Activated CD4-positive, alpha-beta T cell treated with anti-CD3 and anti-CD28 coated beads, Interleukin-2, amount 50 U/mL, for 48 hours (primary cell): ENCODE data around the gene GLTPD2.
A peak's percentile ranks its signal among the peaks of the same experiment; 100 is the strongest.

ENCODE experiments used
- DNase-seq, 2 experiments: peaks; one replicate each; pipeline ENCODE4 v3.0.0-alpha.2; 2020

Gene GLTPD2

GRCh38 chr17:4788807-4789700 is at the start of gene GLTPD2:
Gene GLTPD2 (plus strand): TSS chr17:4788964. CDS start chr17:4789012, 48 bp downstream.
- DNase-seq, result no peak

- DNase-seq, result peak; percentile 52 to 56
Measured at GRCh38 chr17:4739122-4740024, 49.4 kb upstream of the GLTPD2 start, which contains the start of the genes CXCL16 and ZMYND15. Gene CXCL16 (minus strand): TSS chr17:4739928. CDS start chr17:4739339, 589 bp downstream. Gene ZMYND15 (plus strand): TSS chr17:4739833. CDS start chr17:4740549, 716 bp downstream.

GRCh38 chr17:4740025-4740351 is 48.8 kb upstream of the GLTPD2 start:
- no peak for DNase-seq

GRCh38 chr17:4740584-4740983 is 48.2 kb upstream of the GLTPD2 start:
- no peak for DNase-seq

GRCh38 chr17:4741544-4741943 is 47.2 kb upstream of the GLTPD2 start:
- DNase-seq, result no peak

GRCh38 chr17:4742133-4742532 is 46.6 kb upstream of the GLTPD2 start:
- no peak for DNase-seq

GRCh38 chr17:4742629-4743028 is 46.1 kb upstream of the GLTPD2 start:
- no peak for DNase-seq

GRCh38 chr17:4743216-4743615 is 45.5 kb upstream of the GLTPD2 start:
- no peak for DNase-seq

GRCh38 chr17:4743898-4744297 is 44.9 kb upstream of the GLTPD2 start:
- no peak for DNase-seq

- no peak for DNase-seq
Measured at GRCh38 chr17:4744999-4745969, 43.5 kb upstream of the GLTPD2 start.

- no peak for DNase-seq
Measured at GRCh38 chr17:4747847-4748246, 40.9 kb upstream of the GLTPD2 start.

- no peak for DNase-seq
Measured at GRCh38 chr17:4748686-4749085, 40.1 kb upstream of the GLTPD2 start.

GRCh38 chr17:4750606-4751005 is 38.2 kb upstream of the GLTPD2 start:
- DNase-seq, result no peak

- no peak for DNase-seq
Measured at GRCh38 chr17:4751932-4752331, 36.8 kb upstream of the GLTPD2 start.

- DNase-seq, result no peak
Measured at GRCh38 chr17:4753392-4753791, 35.4 kb upstream of the GLTPD2 start.

- DNase-seq, result no peak
Measured at GRCh38 chr17:4759776-4760236, 29.0 kb upstream of the GLTPD2 start.

GRCh38 chr17:4764595-4764994 is 24.2 kb upstream of the GLTPD2 start:
- DNase-seq, result no peak

GRCh38 chr17:4766201-4766600 is 22.6 kb upstream of the GLTPD2 start:
- DNase-seq, result no peak

- no peak for DNase-seq
Measured at GRCh38 chr17:4766723-4767122, 22.0 kb upstream of the GLTPD2 start.

- no peak for DNase-seq
Measured at GRCh38 chr17:4768298-4768697, 20.5 kb upstream of the GLTPD2 start.

- DNase-seq, result no peak
Measured at GRCh38 chr17:4769628-4770027, 19.1 kb upstream of the GLTPD2 start.

- no peak for DNase-seq
Measured at GRCh38 chr17:4771519-4772234, 17.1 kb upstream of the GLTPD2 start, which contains the start of gene TM4SF5. Gene TM4SF5 (plus strand): TSS chr17:4771886. CDS start chr17:4771923, 37 bp downstream.
